ENCODE data around the gene RPS6KA1.

DNA sequence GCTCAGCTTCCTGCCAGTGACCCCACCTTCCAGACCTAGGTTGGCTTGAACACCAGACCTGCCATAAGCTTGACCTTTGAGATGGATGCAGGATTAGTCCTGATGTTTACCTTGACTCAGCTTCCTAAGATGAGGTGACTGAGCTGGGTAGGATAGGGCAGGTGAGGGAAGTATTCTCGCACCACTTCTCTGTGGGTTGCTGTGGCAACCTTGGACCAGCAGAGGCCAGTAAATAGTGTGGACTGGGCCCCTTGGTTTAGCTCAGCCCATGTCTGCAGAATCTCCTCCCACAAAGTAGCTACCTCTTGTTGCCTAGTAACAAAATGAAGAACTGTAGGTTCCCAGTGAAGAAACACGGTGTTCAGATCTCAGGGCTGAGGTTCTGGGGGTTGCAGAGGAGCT lies 8.4 kb downstream of the RPS6KA1 start:
- TF ChIP-seq, protein P1, sequence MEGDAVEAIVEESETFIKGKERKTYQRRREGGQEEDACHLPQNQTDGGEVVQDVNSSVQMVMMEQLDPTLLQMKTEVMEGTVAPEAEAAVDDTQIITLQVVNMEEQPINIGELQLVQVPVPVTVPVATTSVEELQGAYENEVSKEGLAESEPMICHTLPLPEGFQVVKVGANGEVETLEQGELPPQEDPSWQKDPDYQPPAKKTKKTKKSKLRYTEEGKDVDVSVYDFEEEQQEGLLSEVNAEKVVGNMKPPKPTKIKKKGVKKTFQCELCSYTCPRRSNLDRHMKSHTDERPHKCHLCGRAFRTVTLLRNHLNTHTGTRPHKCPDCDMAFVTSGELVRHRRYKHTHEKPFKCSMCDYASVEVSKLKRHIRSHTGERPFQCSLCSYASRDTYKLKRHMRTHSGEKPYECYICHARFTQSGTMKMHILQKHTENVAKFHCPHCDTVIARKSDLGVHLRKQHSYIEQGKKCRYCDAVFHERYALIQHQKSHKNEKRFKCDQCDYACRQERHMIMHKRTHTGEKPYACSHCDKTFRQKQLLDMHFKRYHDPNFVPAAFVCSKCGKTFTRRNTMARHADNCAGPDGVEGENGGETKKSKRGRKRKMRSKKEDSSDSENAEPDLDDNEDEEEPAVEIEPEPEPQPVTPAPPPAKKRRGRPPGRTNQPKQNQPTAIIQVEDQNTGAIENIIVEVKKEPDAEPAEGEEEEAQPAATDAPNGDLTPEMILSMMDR (IDR thresholded peaks at IDR 0.05 in 8 of 11, conservative IDR thresholded peaks at IDR 0.05 in 3 of 11) = peak in 8 of 11 experiments; percentile 30 to 79 (median 52)
- no peak for TF ChIP-seq POLR2A (IDR thresholded peaks at IDR 0.05)
